Heart right ventricle (tissue), 16 donors: ENCODE measurements around the gene ERVH48-1. TPM values are rescaled to one million over a fixed set of nuclear protein-coding genes. Genes with fewer than 3 reads are reported as not detected.
"Not testable (repeated sequence)": the region's sequence is repeated elsewhere in the genome, so short reads cannot be mapped to it uniquely, and the experiment has no call there.

Experiments
- ATAC-seq, 8 donors: fragments of 200-7000 bp; cut with Tn5 transposase; one replicate each; pipeline ENCODE4 v1.9.1; 2020; ENCODE audit warnings: mild to moderate bottlenecking in 8 of 8, moderate library complexity in 8 of 8, moderate number of reproducible peaks in 1 of 8
- DNase-seq, 2 donors: peaks; one replicate each; pipeline ENCODE4 v3.0.0-alpha.2; 2020
- H3K27ac ChIP-seq, 10 donors: fragments of 200-600 bp; sonication (generic) in 2 of 10; one replicate each; pipeline versions ENCODE4 v1.5.0 to v1.8.0; 2020 to 2022; ENCODE audit warnings: mild to moderate bottlenecking in 3 of 10
- H3K27me3 ChIP-seq, 7 donors: fragments of 200-600 bp; one replicate each; pipeline ENCODE4 v1.8.0; 2021 to 2022; ENCODE audit warnings: mild to moderate bottlenecking in 2 of 7
- H3K36me3 ChIP-seq, 9 donors: fragments of 200-600 bp; sonication (generic) in 1 of 9; one replicate each; pipeline versions ENCODE4 v1.5.0 to v1.8.0; 2020 to 2022; ENCODE audit warnings: mild to moderate bottlenecking in 2 of 9
- H3K4me1 ChIP-seq, 9 donors: fragments of 200-600 bp; sonication (generic) in 1 of 9; one replicate each; pipeline versions ENCODE4 v1.5.0 to v1.8.0; 2020 to 2022; ENCODE audit warnings: mild to moderate bottlenecking in 4 of 9
- H3K4me3 ChIP-seq, 10 donors: fragments of 200-600 bp; sonication (generic) in 2 of 10; one replicate each; pipeline versions ENCODE4 v1.5.0 to v1.8.0; 2020 to 2022; ENCODE audit warnings: mild to moderate bottlenecking in 7 of 10, moderate library complexity in 2 of 10
- H3K9me3 ChIP-seq, 11 donors: fragments of 200-600 bp in 10 of 11; sonication (generic) in 2 of 11; one replicate each; pipeline versions ENCODE4 v1.5.0 to v1.8.0; 2013 to 2022; ENCODE audit warnings: mild to moderate bottlenecking in 2 of 11, control low read depth in 1 of 11, moderate library complexity in 1 of 11
- WGBS, 2 donors: extraction: QIAGEN DNeasy Blood & Tissue Kit; methylation state at CpG; one replicate each; pipeline ENCODE4 v1.1.7; 2013; ENCODE audit warnings: inconsistent platforms in 1 of 2; 5-methylcytosine and 5-hydroxymethylcytosine counted together
- intact Hi-C, 10 donors: fragments of 100-400 bp; cut with DNase I; formaldehyde crosslinking; loops; one replicate each; pipeline versions ENCODE4 v1.11.1 to v1.14.2; 2022
- polyA plus RNA-seq, 2 donors: library from polyadenylated mRNA; stranded (reverse); fragments of 200-250 nt; gene quantifications; one replicate each; pipeline ENCODE4 v1.2.3, GENCODE V29; 2013
- total RNA-seq, 10 donors: library from RNA; stranded (reverse); fragmentation: NEBNext Ultra II Directional in 3 of 10; extraction: Animal tissue kit (Norgen Biotek cat#: 25700) in 3 of 10; gene quantifications; one replicate each; pipeline versions ENCODE4 v1.2.1 to v1.2.4, GENCODE V29; 2021 to 2023
- TF ChIP-seq, protein P1 (sequence below), 9 donors: fragments of 200-600 bp; sonication (generic) in 2 of 9; IDR thresholded peaks; one replicate each; pipeline versions ENCODE4 v1.5.0 to v1.8.0; 2021 to 2022; ENCODE audit warnings: antibody characterized with exemption in 9 of 9, mild to moderate bottlenecking in 5 of 9, moderate library complexity in 1 of 9
- donor health status: Arrhythmogenic right ventricular cardiomyopathy.
- donor health status: ischemic (EF 13 %, LVEDD 7.1; RV severe dilation, severe dysfunction).
- donor health status: healthy with polysubstance abuse.
- donor health status: DM: no; HTN: yes; CAD: no.
- donor health status: DM: no; HTN: no; CAD: no.
- donor health status: ischemic (EF 25% LVEDD 6.9; RV normal size, moderate dysfunction).
- donor health status: ischemic (EF 25% LVEDD 5.7; RV mildly dilated, moderate dysfunction).
- donor health status: healthy.
- donor health status: DM: yes; HTN: yes; CAD: no.
- donor health status: Ischemic cardiomyopathy.
- donor health status: ischemic (EF 35%, LVEDD 5.7; RV mildly dilated, moderate dysfunction).
- donor health status: nonischemic (EF 11% LVEDD 7.7; RV severe dilation, severe dysfunction).
- donor health status: DM: yes; HTN: yes; CAD: no.
- donor health status: PGD.
- donor health status: ischemic (EF 29% LVEDD 5.4; RV normal size, mild dysfunction).
- donor health status: nonischemic (EF 23%, LVEDD 6.1; RV moderate dilation, normal function).

The ERVH48-1 gene
- total and polyA plus RNA-seq, 12 donors = 0.03 to 0.09 TPM; not detected in 10

DNA sequence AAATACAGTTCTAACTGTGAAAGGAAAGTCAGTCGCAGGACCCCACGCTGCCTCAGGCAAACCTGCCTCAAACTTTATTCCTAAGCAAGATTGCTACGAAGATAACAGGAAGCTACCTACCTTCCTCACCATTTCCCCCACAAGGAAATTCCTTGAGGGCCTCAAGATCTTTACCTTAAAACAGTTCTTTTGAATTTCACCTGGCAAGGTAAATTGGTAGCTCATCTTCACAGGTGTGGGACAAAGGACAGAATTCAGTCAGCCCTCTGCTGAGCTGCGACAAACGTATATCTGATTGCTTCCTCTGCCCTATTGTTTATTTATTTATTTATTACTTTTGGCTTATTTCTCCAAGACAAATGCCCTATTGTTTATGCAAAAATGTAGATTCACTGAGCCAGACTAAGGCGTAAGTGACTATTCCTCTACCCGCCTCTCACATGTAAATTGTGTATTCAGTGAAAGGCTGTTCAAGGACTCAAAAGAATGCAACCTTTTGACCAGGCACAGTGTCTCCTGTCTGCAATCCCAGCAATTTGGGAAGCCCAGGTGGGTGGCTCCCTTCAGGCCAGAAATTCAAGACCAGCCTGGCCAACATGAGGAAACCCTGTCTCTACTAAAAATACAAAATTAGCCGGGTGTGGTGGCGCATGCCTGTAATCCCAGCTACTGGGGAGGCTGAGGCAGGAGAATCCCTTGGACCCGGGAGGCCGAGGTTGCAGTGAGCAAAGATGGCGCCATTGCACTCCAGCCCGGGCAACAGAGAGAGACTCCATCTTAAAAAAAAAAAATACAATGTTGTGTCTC, 31.6 kb upstream of the ERVH48-1 start:
- no peaks in the 10 kb centered on the region for H3K9me3 ChIP-seq
- H3K4me1 ChIP-seq = no peaks in the 10 kb centered on the region
- WGBS, 2 donors = 86 to 89% methylated on average over 13 of the region's 13 CpGs
- TF ChIP-seq, protein P1, sequence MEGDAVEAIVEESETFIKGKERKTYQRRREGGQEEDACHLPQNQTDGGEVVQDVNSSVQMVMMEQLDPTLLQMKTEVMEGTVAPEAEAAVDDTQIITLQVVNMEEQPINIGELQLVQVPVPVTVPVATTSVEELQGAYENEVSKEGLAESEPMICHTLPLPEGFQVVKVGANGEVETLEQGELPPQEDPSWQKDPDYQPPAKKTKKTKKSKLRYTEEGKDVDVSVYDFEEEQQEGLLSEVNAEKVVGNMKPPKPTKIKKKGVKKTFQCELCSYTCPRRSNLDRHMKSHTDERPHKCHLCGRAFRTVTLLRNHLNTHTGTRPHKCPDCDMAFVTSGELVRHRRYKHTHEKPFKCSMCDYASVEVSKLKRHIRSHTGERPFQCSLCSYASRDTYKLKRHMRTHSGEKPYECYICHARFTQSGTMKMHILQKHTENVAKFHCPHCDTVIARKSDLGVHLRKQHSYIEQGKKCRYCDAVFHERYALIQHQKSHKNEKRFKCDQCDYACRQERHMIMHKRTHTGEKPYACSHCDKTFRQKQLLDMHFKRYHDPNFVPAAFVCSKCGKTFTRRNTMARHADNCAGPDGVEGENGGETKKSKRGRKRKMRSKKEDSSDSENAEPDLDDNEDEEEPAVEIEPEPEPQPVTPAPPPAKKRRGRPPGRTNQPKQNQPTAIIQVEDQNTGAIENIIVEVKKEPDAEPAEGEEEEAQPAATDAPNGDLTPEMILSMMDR (IDR thresholded peaks at IDR 0.05) = no peak
- intact Hi-C loops = no loop called here
- no peak overlapping the region for H3K4me3 ChIP-seq
- DNase-seq (no peak), ATAC-seq (peak in 7 of 8 donors; percentile 76 to 96 (median 95))
- H3K27ac ChIP-seq = no peak overlapping the region
- no peaks in the 10 kb centered on the region for H3K27me3 ChIP-seq
- H3K36me3 ChIP-seq = no peaks in the 10 kb centered on the region

GRCh38 chr21:42951193-42951592, 25.8 kb upstream of the ERVH48-1 start:
- not testable (repeated sequence) for H3K4me1 ChIP-seq, ATAC-seq, H3K27ac ChIP-seq, H3K4me3 ChIP-seq, DNase-seq, H3K36me3 ChIP-seq, H3K9me3 ChIP-seq, H3K27me3 ChIP-seq
- 95 to 97% methylated on average over 9 of the region's 9 CpGs for WGBS, 2 donors
- intact Hi-C loops = loop anchor here in 1 of 10 donors (1.0 kb wide), 1 partner anchor 16 kb away; no protein-coding TSS in a partner anchor

GRCh38 chr21:42949094-42949755, 23.8 kb upstream of the ERVH48-1 start:
- H3K27ac ChIP-seq, DNase-seq, H3K4me3 ChIP-seq, H3K9me3 ChIP-seq, H3K27me3 ChIP-seq, H3K4me1 ChIP-seq, H3K36me3 ChIP-seq, ATAC-seq, intact Hi-C loops: not testable (repeated sequence)
- 86 to 90% methylated on average over 13 of the region's 13 CpGs for WGBS, 2 donors

DNA sequence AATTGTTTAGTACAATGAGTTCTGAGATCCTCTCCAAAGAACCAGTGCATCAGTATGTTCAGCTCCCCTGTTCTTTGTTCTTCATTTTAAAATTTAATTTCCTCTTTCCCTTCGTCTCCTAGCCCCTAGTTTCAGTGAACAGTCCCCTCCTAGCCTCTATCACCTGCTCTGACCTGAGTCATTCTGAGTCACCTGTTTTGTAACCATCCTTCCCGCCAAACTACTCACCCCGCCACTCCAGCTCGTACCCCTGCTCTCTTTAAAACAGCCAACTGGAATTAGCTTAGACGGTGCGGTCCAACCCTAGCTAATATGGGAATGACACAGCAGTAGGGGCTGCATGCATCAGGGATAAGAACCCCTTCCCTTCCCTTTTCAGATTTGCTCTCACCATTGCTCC, 16.8 kb upstream of the ERVH48-1 start:
- no peaks in the 10 kb centered on the region for H3K36me3 ChIP-seq
- no peaks in the 10 kb centered on the region for H3K27me3 ChIP-seq
- H3K27ac ChIP-seq = no peak overlapping the region
- DNase-seq (no peak), ATAC-seq (no peak)
- H3K9me3 ChIP-seq = no peaks in the 10 kb centered on the region
- TF ChIP-seq, protein P1 (IDR thresholded peaks at IDR 0.05) = no peak
- intact Hi-C loops = no loop called here
- no peak overlapping the region for H3K4me3 ChIP-seq
- peaks cover 0 to 16% (median 7%) of the 10 kb centered on the region in 9 donors for H3K4me1 ChIP-seq
- 76 to 77% methylated on average over 6 of the region's 6 CpGs for WGBS, 2 donors

DNA sequence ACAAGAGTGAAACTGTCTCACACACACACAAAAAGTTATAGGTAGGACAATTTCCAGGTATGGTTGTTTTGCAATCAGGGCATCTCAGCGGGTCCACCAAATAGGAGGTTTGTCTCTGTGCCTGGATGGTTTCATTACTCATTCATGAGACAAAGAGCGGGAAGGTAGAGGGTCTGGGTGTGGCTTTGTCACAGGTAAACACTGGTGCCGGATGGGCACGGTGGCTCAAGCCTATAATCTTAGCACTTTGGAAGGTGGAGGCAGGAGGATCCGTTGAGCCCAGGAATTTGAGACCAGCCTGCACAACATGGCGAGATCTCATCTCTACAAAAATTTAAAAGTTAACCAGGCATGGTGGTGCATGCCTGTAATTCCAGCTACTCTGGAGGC, 16.3 kb upstream of the ERVH48-1 start:
- intact Hi-C loops = no loop called here
- TF ChIP-seq, protein P1 (IDR thresholded peaks at IDR 0.05) = no peak

More for the DNA sequence above, 16.3 kb upstream of the ERVH48-1 start:
- Histone ChIP-seq H3K4me3 (no peak overlapping the region), H3K27ac (no peak overlapping the region), H3K4me1 (peaks cover 0 to 16% (median 7%) of the 10 kb centered on the region in 9 donors), H3K36me3 (no peaks in the 10 kb centered on the region), H3K27me3 (no peaks in the 10 kb centered on the region), H3K9me3 (no peaks in the 10 kb centered on the region)
- WGBS, 2 donors = 97% methylated on average over 6 of the region's 6 CpGs
- DNase-seq = no peak
- ATAC-seq = no peak
